Right kidney (tissue), 1 donor: ENCODE data around the gene OGFOD3.
"Not testable (repeated sequence)": the region's sequence is repeated elsewhere in the genome, so short reads cannot be mapped to it uniquely, and the experiment has no call there.

Experiments used
- DNase-seq: peaks from one replicate; pipeline ENCODE4 v3.0.0-alpha.2; 2016

The OGFOD3 gene

GRCh38 chr17:82374626-82375331 lies 43.6 kb downstream of the OGFOD3 start:
- DNase-seq: no peak

DNA sequence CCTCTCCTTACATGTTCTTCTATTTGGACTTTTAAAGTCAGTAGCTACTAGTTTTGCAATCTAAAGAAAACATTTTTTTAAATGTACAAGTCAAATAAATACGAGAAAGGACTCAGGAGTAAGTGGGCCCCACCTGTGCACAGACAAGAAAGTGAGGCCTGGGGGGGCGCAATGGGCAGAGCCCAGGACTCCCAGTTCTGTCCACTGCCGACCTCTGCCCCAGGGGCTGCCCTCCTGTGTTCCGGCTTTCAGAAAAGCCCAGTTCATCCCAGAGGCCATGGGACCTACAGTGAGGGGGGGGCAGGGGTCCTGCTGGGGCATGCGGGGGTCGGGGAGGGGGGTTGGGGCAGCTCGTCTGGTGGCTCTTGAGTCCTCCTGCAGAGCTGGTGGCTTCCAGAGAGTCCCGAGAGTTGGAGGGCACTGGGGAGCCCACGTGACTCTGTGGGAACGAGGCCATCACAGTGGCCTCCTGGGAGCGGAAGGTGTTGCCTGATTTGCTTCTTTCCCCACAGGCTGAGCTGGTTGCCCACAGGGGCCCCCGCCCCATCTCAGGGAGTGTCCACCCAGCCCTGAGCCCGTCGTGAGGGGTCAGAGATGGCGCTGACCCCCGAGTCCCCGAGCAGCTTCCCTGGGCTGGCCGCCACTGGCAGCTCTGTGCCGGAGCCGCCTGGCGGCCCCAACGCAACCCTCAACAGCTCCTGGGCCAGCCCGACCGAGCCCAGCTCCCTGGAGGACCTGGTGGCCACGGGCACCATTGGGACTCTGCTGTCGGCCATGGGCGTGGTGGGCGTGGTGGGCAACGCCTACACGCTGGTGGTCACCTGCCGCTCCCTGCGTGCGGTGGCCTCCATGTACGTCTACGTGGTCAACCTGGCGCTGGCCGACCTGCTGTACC lies 44.4 kb downstream of the OGFOD3 start:
- no peak for DNase-seq

GRCh38 chr17:82373072-82373452 lies 45.3 kb downstream of the OGFOD3 start:
- not testable (repeated sequence) for DNase-seq

DNA sequence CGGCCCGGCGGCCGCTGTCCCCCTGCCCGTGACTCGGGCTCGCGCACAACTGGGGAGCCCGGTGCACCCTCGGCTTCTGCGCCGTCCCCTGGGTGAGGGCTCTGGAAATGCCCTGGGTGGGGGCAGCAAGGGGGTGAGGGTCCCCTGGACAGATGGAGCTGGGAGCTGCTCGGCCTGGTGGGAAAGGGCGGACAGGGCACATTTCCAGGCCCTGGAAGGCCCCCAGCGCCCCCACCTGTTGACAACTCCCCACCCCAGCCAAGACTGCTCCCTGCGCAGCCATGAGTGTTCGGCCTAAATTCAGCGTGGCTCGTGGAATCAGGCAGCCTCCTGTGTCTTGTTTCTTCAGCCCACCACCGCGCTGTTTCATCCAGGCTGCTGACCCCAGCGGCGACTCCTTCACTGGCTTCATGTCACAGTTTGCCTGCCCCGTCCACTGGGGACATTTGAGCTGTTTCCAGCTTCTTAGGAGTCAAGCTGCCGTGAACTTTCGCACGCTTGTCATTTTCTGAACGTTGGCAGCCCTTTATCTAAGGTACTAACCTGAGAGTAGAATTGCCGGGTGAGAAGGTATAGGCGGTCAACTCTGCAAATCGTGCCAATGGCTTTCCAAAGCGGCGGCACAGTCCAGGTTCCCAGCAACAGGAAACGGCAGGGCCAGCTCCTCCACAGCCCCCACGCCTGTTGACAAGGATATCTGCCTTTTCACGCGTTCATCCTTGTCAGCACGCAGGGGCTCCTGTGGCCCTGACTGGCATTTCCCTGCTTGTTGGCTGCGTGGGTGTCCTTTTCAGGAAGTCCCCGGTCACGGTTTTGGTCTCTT lies 45.9 kb downstream of the OGFOD3 start:
- no peak for DNase-seq

- no peak for DNase-seq
These were observed 46.8 kb downstream of the OGFOD3 start, which contains the start of gene UTS2R for GRCh38 chr17:82371333-82372248. Gene UTS2R, plus strand, starts transcription at chr17:82371765. Its CDS starts 2,560 bp downstream, at chr17:82374325.

- peak; percentile 62 for DNase-seq
These were observed 47.7 kb downstream of the OGFOD3 start for GRCh38 chr17:82370471-82371332.

GRCh38 chr17:82369211-82369610 lies 49.2 kb downstream of the OGFOD3 start:
- no peak for DNase-seq

- no peak for DNase-seq
These were observed 50.5 kb downstream of the OGFOD3 start for GRCh38 chr17:82367724-82368524.

DNA sequence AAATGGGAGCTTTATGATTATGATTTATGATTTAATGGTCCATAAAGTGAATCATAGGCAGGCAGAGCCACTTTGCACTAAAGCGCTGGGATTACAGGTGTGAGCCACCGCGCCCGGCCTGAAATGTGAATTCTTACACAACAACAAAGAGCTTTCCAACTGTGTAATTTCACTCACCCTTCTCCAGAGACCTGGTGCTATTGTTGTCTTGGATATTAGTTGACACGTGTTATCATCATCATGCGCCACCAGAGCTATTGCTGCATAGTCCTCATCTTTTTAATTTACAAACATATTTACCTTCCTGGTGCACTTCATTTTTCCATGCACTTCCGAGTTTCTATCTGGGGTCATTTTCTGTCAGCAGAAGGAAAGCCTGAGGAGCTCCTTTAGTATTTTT lies 51.6 kb downstream of the OGFOD3 start:
- no peak for DNase-seq

- no peak for DNase-seq
These were observed 52.6 kb downstream of the OGFOD3 start for GRCh38 chr17:82365606-82366295.

- DNase-seq: no peak
These were observed 56.3 kb downstream of the OGFOD3 start for GRCh38 chr17:82361885-82362633.

- DNase-seq: not testable (repeated sequence)
These were observed 58.8 kb downstream of the OGFOD3 start for GRCh38 chr17:82359451-82360074.

- DNase-seq: no peak
These were observed 59.7 kb downstream of the OGFOD3 start, which contains the start of gene TEX19 for GRCh38 chr17:82358465-82359350. Gene TEX19, plus strand, starts transcription at chr17:82359247. Its CDS starts 2,904 bp downstream, at chr17:82362151.

- DNase-seq: no peak
These were observed 61.0 kb downstream of the OGFOD3 start for GRCh38 chr17:82357394-82357793.

GRCh38 chr17:82356845-82357355 lies 61.5 kb downstream of the OGFOD3 start:
- DNase-seq: no peak

GRCh38 chr17:82355770-82356427 lies 62.5 kb downstream of the OGFOD3 start:
- DNase-seq: no peak
